ENCODE results near the gene COG3. TPM values are rescaled to one million over a fixed set of nuclear protein-coding genes. Genes with fewer than 3 reads are reported as not detected.

COG3 gene
- total and polyA plus RNA-seq, 4 donors: 7.4 to 39.3 (median 26.6) TPM

- intact Hi-C loops (cut with DNase I): no loop called here
- WGBS, 2 donors: 68 to 71% methylated on average over 4 of the region's 4 CpGs
- no peak overlapping the region for H3K4me3 ChIP-seq (ENCODE audit: low read length in 2 of 2)
- H3K9me3 ChIP-seq (ENCODE audit: control insufficient read depth, low read length): no peaks in the 10 kb centered on the region
- peaks cover 0 to 3% of the 10 kb centered on the region in 2 donors for H3K4me1 ChIP-seq (ENCODE audit: control insufficient read depth in 1 of 2, insufficient read depth in 2 of 2, low read length in 2 of 2)
- peaks cover 1 to 3% of the 10 kb centered on the region in 2 donors for H3K36me3 ChIP-seq (ENCODE audit: control insufficient read depth in 1 of 2, insufficient read depth in 2 of 2, low read length in 1 of 2)
- no peaks in the 10 kb centered on the region for H3K27me3 ChIP-seq (ENCODE audit: control insufficient read depth in 1 of 2, insufficient read depth in 2 of 2, low read length in 1 of 2)
- peak overlapping the region in 1 of 2 donors; percentile 28 for H3K27ac ChIP-seq (ENCODE audit: low read depth in 1 of 2, low read length in 2 of 2)
- no peak for ATAC-seq (ENCODE audit: low FRiP score)
- peak in 1 of 2 donors; percentile 62 for DNase-seq
Measured at GRCh38 chr13:45521297-45521696, 56.6 kb downstream of the COG3 start.

- WGBS, 2 donors: 28 to 29% methylated on average over 2 of the region's 2 CpGs
- DNase-seq: no peak
- no peaks in the 10 kb centered on the region for H3K9me3 ChIP-seq (ENCODE audit: control insufficient read depth, low read length)
- ATAC-seq (ENCODE audit: low FRiP score): no peak
- H3K27ac ChIP-seq (ENCODE audit: low read depth in 1 of 2, low read length in 2 of 2): no peak overlapping the region
- no peak overlapping the region for H3K4me3 ChIP-seq (ENCODE audit: low read length in 2 of 2)
- no peaks in the 10 kb centered on the region for H3K27me3 ChIP-seq (ENCODE audit: control insufficient read depth in 1 of 2, insufficient read depth in 2 of 2, low read length in 1 of 2)
- peaks cover 0 to 3% of the 10 kb centered on the region in 2 donors for H3K4me1 ChIP-seq (ENCODE audit: control insufficient read depth in 1 of 2, insufficient read depth in 2 of 2, low read length in 2 of 2)
- H3K36me3 ChIP-seq (ENCODE audit: control insufficient read depth in 1 of 2, insufficient read depth in 2 of 2, low read length in 1 of 2): peaks cover 1 to 3% of the 10 kb centered on the region in 2 donors
- intact Hi-C loops (cut with DNase I): no loop called here
Measured at GRCh38 chr13:45522571-45522970, 57.8 kb downstream of the COG3 start.

GRCh38 chr13:45527699-45528462 lies 63.1 kb downstream of the COG3 start:
- Histone ChIP-seq H3K4me3 (ENCODE audit: low read length in 2 of 2) (no peak overlapping the region), H3K9me3 (ENCODE audit: control insufficient read depth, low read length) (no peaks in the 10 kb centered on the region), H3K27me3 (ENCODE audit: control insufficient read depth in 1 of 2, insufficient read depth in 2 of 2, low read length in 1 of 2) (no peaks in the 10 kb centered on the region), H3K27ac (ENCODE audit: low read depth in 1 of 2, low read length in 2 of 2) (no peak overlapping the region), H3K4me1 (ENCODE audit: control insufficient read depth in 1 of 2, insufficient read depth in 2 of 2, low read length in 2 of 2) (no peaks in the 10 kb centered on the region), H3K36me3 (ENCODE audit: control insufficient read depth in 1 of 2, insufficient read depth in 2 of 2, low read length in 1 of 2) (peaks cover 0 to 12% of the 10 kb centered on the region in 2 donors)
- intact Hi-C loops (cut with DNase I): no loop called here
- WGBS, 2 donors: 73 to 79% methylated on average over 6 of the region's 6 CpGs
- DNase-seq: no peak
- ATAC-seq (ENCODE audit: low FRiP score): no peak

GRCh38 chr13:45529758-45530157 lies 65.0 kb downstream of the COG3 start:
- DNase-seq (no peak), ATAC-seq (ENCODE audit: low FRiP score) (no peak)
- H3K27me3 ChIP-seq (ENCODE audit: control insufficient read depth in 1 of 2, insufficient read depth in 2 of 2, low read length in 1 of 2): no peaks in the 10 kb centered on the region
- no peak overlapping the region for H3K27ac ChIP-seq (ENCODE audit: low read depth in 1 of 2, low read length in 2 of 2)
- no peaks in the 10 kb centered on the region for H3K4me1 ChIP-seq (ENCODE audit: control insufficient read depth in 1 of 2, insufficient read depth in 2 of 2, low read length in 2 of 2)
- peaks cover 0 to 19% of the 10 kb centered on the region in 2 donors for H3K36me3 ChIP-seq (ENCODE audit: control insufficient read depth in 1 of 2, insufficient read depth in 2 of 2, low read length in 1 of 2)
- 93 to 95% methylated on average over 3 of the region's 3 CpGs for WGBS, 2 donors
- H3K4me3 ChIP-seq (ENCODE audit: low read length in 2 of 2): no peak overlapping the region
- no peaks in the 10 kb centered on the region for H3K9me3 ChIP-seq (ENCODE audit: control insufficient read depth, low read length)
- intact Hi-C loops (cut with DNase I): no loop called here

GRCh38 chr13:45534604-45535003 lies 69.9 kb downstream of the COG3 start:
- Histone ChIP-seq H3K27ac (ENCODE audit: low read depth in 1 of 2, low read length in 2 of 2) (no peak overlapping the region), H3K27me3 (ENCODE audit: control insufficient read depth in 1 of 2, insufficient read depth in 2 of 2, low read length in 1 of 2) (no peaks in the 10 kb centered on the region), H3K36me3 (ENCODE audit: control insufficient read depth in 1 of 2, insufficient read depth in 2 of 2, low read length in 1 of 2) (peaks cover 6 to 20% of the 10 kb centered on the region in 2 donors), H3K9me3 (ENCODE audit: control insufficient read depth, low read length) (no peaks in the 10 kb centered on the region), H3K4me3 (ENCODE audit: low read length in 2 of 2) (no peak overlapping the region), H3K4me1 (ENCODE audit: control insufficient read depth in 1 of 2, insufficient read depth in 2 of 2, low read length in 2 of 2) (no peaks in the 10 kb centered on the region)
- WGBS, 2 donors: 69 to 72% methylated on average over 9 of the region's 9 CpGs
- ATAC-seq (ENCODE audit: low FRiP score): no peak
- DNase-seq: no peak
- intact Hi-C loops (cut with DNase I): no loop called here

- ATAC-seq (ENCODE audit: low FRiP score) (no peak), DNase-seq (no peak)
- no peak overlapping the region for H3K4me3 ChIP-seq (ENCODE audit: low read length in 2 of 2)
- H3K4me1 ChIP-seq (ENCODE audit: control insufficient read depth in 1 of 2, insufficient read depth in 2 of 2, low read length in 2 of 2): no peaks in the 10 kb centered on the region
- 93 to 98% methylated on average over 2 of the region's 2 CpGs for WGBS, 2 donors
- peaks cover 6 to 14% of the 10 kb centered on the region in 2 donors for H3K36me3 ChIP-seq (ENCODE audit: control insufficient read depth in 1 of 2, insufficient read depth in 2 of 2, low read length in 1 of 2)
- intact Hi-C loops (cut with DNase I): no loop called here
- no peak overlapping the region for H3K27ac ChIP-seq (ENCODE audit: low read depth in 1 of 2, low read length in 2 of 2)
- no peaks in the 10 kb centered on the region for H3K27me3 ChIP-seq (ENCODE audit: control insufficient read depth in 1 of 2, insufficient read depth in 2 of 2, low read length in 1 of 2)
- no peaks in the 10 kb centered on the region for H3K9me3 ChIP-seq (ENCODE audit: control insufficient read depth, low read length)
Measured at GRCh38 chr13:45536224-45536623, 71.5 kb downstream of the COG3 start.

GRCh38 chr13:45537516-45537915 lies 72.8 kb downstream of the COG3 start:
- Histone ChIP-seq H3K4me3 (ENCODE audit: low read length in 2 of 2) (no peak overlapping the region), H3K4me1 (ENCODE audit: control insufficient read depth in 1 of 2, insufficient read depth in 2 of 2, low read length in 2 of 2) (no peaks in the 10 kb centered on the region), H3K27me3 (ENCODE audit: control insufficient read depth in 1 of 2, insufficient read depth in 2 of 2, low read length in 1 of 2) (no peaks in the 10 kb centered on the region), H3K36me3 (ENCODE audit: control insufficient read depth in 1 of 2, insufficient read depth in 2 of 2, low read length in 1 of 2) (peaks cover 6 to 10% of the 10 kb centered on the region in 2 donors), H3K27ac (ENCODE audit: low read depth in 1 of 2, low read length in 2 of 2) (no peak overlapping the region), H3K9me3 (ENCODE audit: control insufficient read depth, low read length) (no peaks in the 10 kb centered on the region)
- intact Hi-C loops (cut with DNase I): no loop called here
- DNase-seq: no peak
- WGBS, 2 donors: 44 to 64% methylated on average over 1 of the region's 1 CpG
- ATAC-seq (ENCODE audit: low FRiP score): no peak

- WGBS, 2 donors: 69% methylated on average over 2 of the region's 2 CpGs
- Histone ChIP-seq H3K9me3 (ENCODE audit: control insufficient read depth, low read length) (no peaks in the 10 kb centered on the region), H3K27me3 (ENCODE audit: control insufficient read depth in 1 of 2, insufficient read depth in 2 of 2, low read length in 1 of 2) (no peaks in the 10 kb centered on the region), H3K27ac (ENCODE audit: low read depth in 1 of 2, low read length in 2 of 2) (no peak overlapping the region), H3K4me3 (ENCODE audit: low read length in 2 of 2) (no peak overlapping the region), H3K4me1 (ENCODE audit: control insufficient read depth in 1 of 2, insufficient read depth in 2 of 2, low read length in 2 of 2) (no peaks in the 10 kb centered on the region), H3K36me3 (ENCODE audit: control insufficient read depth in 1 of 2, insufficient read depth in 2 of 2, low read length in 1 of 2) (peaks cover 6 to 10% of the 10 kb centered on the region in 2 donors)
- no peak for DNase-seq
- no peak for ATAC-seq (ENCODE audit: low FRiP score)
- intact Hi-C loops (cut with DNase I): no loop called here
Measured at GRCh38 chr13:45538382-45538781, 73.6 kb downstream of the COG3 start.

- DNase-seq (no peak), ATAC-seq (ENCODE audit: low FRiP score) (no peak)
- intact Hi-C loops (cut with DNase I): no loop called here
- Histone ChIP-seq H3K4me1 (ENCODE audit: control insufficient read depth in 1 of 2, insufficient read depth in 2 of 2, low read length in 2 of 2) (no peaks in the 10 kb centered on the region), H3K27me3 (ENCODE audit: control insufficient read depth in 1 of 2, insufficient read depth in 2 of 2, low read length in 1 of 2) (no peaks in the 10 kb centered on the region), H3K4me3 (ENCODE audit: low read length in 2 of 2) (no peak overlapping the region), H3K27ac (ENCODE audit: low read depth in 1 of 2, low read length in 2 of 2) (no peak overlapping the region), H3K36me3 (ENCODE audit: control insufficient read depth in 1 of 2, insufficient read depth in 2 of 2, low read length in 1 of 2) (peaks cover 0 to 5% of the 10 kb centered on the region in 2 donors), H3K9me3 (ENCODE audit: control insufficient read depth, low read length) (no peaks in the 10 kb centered on the region)
- WGBS, 2 donors: 82% methylated on average over 6 of the region's 6 CpGs
Measured at GRCh38 chr13:45540195-45540594, 75.5 kb downstream of the COG3 start.

Data from aorta (tissue), 5 donors.